Gastroesophageal sphincter (tissue), 3 donors: Measurements from ENCODE around the gene AEBP1.

ENCODE experiments used
- POLR2A ChIP-seq, 2 donors: fragments of 450-650 bp; IDR thresholded peaks; one replicate each; pipeline ENCODE4 v1.6.1; 2017; ENCODE audit warnings: antibody characterized with exemption in 2 of 2, mild to moderate bottlenecking in 2 of 2, moderate library complexity in 1 of 2
- POLR2AphosphoS5 ChIP-seq: sonication (generic); formaldehyde crosslinking; IDR thresholded peaks from one replicate; pipeline ENCODE4 v1.6.1; 2017; ENCODE audit warnings: antibody characterized with exemption
- TF ChIP-seq, protein P1 (sequence below), 4 experiments: fragments of 200-600 bp in 2 of 4; fragments of 450-650 bp in 2 of 4; sonication (generic) in 1 of 4; IDR thresholded peaks; one replicate each; pipeline ENCODE4 v1.5.1; 2017 to 2019; ENCODE audit warnings: antibody characterized with exemption in 4 of 4, mild to moderate bottlenecking in 2 of 4, moderate library complexity in 2 of 4

DNA sequence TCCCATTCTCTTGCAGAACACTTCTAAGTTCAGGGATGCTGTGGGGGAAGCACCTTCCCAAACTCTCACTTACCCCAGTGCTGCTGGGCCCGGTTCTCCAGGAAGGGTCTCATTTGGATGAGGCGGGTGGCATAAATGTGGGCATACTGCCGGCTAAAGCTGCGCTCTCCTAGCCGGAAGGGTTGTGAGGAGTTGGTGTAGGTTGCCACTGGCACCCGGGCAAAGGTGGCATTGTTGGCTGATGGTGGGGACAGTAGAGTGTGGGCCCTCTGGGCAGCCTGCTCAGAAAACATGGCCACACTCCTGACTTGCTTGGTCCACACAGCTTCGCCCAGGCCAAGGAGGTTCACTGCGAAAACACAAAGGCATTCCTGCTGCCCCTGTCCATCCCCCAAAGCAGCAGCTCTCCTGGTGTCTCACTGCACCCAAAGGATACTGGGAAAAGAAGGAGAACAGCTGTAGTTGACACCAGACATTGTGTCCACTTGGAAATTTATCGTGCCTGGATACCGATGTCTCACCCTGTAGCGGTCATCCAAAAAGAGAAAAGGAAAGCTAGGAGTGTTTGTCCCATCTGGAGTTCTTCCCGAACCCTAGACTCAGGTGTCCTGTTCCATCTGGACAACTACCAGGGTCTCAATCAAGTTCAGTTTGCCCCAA is 17.7 kb downstream of the AEBP1 start:
- TF ChIP-seq POLR2AphosphoS5 (no peak), POLR2A (IDR thresholded peaks at IDR 0.05) (no peak)
- TF ChIP-seq, protein P1, sequence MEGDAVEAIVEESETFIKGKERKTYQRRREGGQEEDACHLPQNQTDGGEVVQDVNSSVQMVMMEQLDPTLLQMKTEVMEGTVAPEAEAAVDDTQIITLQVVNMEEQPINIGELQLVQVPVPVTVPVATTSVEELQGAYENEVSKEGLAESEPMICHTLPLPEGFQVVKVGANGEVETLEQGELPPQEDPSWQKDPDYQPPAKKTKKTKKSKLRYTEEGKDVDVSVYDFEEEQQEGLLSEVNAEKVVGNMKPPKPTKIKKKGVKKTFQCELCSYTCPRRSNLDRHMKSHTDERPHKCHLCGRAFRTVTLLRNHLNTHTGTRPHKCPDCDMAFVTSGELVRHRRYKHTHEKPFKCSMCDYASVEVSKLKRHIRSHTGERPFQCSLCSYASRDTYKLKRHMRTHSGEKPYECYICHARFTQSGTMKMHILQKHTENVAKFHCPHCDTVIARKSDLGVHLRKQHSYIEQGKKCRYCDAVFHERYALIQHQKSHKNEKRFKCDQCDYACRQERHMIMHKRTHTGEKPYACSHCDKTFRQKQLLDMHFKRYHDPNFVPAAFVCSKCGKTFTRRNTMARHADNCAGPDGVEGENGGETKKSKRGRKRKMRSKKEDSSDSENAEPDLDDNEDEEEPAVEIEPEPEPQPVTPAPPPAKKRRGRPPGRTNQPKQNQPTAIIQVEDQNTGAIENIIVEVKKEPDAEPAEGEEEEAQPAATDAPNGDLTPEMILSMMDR (IDR thresholded peaks at IDR 0.05), result no peak
